ENCODE data around the gene MTHFSD. TPM values are rescaled to one million over a fixed set of nuclear protein-coding genes. Genes with fewer than 3 reads are reported as not detected.
"Not testable (repeated sequence)": the region's sequence is repeated elsewhere in the genome, so short reads cannot be mapped to it uniquely, and the experiment has no call there.

MTHFSD gene, protein sequence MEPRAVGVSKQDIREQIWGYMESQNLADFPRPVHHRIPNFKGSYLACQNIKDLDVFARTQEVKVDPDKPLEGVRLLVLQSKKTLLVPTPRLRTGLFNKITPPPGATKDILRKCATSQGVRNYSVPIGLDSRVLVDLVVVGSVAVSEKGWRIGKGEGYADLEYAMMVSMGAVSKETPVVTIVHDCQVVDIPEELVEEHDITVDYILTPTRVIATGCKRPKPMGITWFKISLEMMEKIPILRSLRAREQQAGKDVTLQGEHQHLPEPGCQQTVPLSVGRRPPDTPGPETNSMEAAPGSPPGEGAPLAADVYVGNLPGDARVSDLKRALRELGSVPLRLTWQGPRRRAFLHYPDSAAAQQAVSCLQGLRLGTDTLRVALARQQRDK
- total RNA-seq = 10 to 100 TPM; 22.6 to 25.0 TPM

DNA sequence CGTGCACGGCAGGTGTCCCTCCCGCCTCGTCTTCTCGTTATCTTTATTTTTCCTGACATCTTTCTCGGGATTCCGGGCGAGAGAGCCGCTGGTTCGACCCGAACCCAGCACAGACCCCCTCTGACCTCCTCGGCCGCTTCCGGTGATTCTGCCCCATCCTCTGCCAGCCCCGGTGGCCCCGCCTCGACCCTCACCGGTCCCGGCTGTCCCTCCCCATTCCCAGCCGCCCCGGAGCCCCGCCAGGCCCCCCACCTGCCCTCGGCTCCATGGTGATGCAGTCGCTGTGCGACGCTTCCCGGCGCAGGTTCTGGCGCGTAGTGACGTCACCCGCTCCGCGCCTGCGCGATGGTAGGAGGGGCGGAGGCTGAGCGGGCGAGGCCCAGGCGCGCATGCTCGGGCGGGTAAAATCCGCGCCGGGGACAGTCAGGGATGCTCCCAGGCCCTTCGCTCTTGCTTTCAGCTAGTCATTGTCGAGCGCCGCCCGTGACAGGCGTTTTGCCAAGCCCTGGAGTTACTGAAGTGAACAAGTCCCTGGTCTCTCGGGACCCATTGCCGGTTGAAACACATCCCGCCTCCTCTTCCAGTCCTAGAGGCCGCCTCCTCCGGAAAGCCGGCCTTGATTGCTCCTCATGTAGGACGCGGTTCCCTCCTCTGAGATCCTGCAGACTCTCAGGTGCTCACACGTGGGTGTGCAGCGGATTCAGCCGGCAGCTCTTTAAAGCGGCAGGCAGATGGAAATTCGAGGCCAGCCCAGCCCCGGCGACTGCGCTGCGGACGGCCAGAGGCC, at the start of gene MTHFSD:
Gene MTHFSD, minus strand, starts transcription at position 319 of the 787 bp plus-strand sequence. Its CDS starts 51 bp downstream, at position 268.
- CTCF ChIA-PET = no interaction called here

DNA sequence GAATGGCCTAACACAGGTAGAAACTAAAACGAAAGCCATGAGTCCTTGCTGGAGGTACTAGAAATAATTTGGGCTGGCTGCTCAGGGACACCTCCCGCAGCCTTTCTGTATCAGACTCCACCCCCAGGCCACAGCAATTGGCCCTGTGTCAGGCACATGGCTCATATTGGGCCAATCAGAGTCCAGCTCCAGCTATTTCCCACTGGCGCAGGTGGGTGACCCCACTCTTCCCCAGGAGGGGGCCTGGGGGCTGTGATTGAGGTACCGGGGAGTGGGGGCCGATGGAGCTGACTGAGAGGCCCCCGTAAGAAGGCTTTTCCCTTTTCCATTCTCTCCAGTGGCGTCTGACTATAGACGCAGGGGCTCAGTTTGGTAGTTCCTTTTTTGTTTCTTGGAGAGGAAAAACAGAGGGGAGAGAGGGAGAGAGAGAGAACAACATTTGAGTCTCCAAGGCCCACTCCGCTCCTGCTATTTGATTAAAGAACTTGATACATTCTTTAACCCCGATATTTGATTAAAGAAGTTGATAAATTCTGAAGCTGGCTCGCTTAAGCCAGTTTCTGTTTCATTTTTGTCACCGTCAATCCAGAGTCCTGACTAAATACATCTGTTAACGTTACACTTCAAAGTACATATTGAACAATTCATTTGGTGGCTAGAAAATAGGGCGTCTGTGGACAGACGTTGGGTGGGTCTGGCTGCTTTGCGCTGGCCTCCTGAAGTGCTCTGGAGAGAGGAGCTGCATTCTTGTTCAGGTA, 49.6 kb upstream of the MTHFSD start:
- POLR2A ChIA-PET = no interaction called here
- CTCF ChIA-PET = no interaction called here

More for the DNA sequence above, at the start of gene MTHFSD:
- POLR2A ChIA-PET = interaction anchor here (0.6 to 0.8 kb wide), 2 partner anchors 9 to 822 kb away, joined by 3 read pairs; no protein-coding TSS in a partner anchor

DNA sequence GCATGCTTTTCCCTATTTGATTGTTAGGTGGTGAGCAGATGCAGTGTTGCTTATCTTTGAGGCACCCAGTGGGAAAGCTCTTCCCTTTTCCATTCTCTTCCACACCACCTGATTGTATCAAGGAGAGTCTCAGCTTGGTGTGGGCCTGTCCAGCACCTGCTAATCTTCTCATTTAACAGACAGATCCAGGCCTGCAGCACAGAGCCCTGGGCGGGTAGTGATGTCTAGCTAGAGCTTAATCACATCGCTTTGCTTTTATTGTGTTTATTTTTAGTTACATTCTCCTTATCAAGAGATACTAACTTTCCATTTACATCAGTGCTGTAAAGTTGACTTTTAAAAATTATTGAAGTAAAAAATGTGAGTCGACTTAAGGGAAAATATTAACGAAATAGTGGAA, 47.5 kb upstream of the MTHFSD start:
- CTCF ChIA-PET = no interaction called here

DNA sequence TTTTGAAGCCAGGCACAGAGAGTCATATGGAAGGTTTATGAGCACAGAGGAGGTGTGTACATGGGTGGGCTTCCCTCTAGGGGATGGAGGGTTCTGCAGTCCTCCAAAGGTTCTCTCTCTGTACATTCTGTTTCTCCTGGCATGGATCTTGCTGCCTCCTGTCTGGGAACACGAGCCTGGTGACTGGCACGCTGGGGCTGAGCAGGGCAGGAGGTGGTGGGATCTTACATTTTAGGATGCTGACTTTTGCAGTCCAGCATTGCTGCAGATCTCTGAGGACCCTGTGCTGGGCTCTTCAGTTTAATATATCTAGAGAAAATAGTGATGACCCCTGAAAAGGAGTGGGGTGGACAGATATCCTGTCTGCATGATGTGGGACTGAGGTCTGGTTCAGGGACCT, 46.3 kb upstream of the MTHFSD start:
- POLR2A ChIA-PET = no interaction called here
- CTCF ChIA-PET = no interaction called here

More for the DNA sequence above, 47.5 kb upstream of the MTHFSD start:
- POLR2A ChIA-PET = no interaction called here

DNA sequence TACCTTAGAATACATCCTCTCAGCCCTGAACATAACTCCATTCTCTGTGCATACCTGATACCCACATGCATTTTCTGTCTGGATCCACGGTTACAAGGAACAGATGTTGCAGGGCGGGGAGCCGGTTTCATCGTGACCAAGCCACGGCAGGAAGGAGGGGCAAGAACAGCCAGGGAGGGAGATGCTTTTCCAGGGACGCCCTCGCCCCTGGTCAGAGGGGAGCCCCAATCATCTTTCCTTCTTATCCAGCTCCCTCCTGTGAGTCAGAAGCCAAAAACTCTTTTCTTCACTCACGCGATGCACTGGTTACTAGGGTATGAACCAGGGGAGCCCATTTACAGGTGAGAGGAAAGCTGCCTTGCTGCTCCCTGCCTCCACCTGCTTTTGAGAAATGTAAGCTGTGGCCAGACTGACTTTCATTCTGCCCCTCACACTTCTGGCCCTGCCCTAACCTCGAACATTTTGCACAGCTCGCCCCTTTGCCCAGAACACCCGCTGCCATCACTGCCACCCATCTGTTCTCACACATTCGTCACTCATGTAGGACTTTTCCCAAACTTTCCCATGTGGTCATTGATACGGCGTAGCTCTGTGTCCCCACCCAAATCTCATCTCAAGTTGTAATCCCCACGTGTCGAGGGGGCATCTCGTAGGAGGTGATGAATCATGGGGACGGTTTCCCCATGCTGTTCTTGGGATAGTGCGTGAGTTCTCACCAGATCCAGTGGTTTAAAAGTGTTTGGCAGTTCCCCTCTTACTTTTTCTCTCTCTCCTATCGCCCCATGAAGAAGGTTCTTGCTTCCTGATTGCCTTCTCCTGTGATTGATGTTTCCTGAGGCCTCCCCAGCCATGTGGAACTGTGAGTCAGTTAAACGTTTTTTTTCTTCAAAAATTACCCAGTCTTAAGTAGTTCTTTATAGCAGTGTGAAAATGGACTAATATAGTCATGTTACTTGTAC, 43.9 kb upstream of the MTHFSD start:
- ChIA-PET CTCF (no interaction called here), POLR2A (no interaction called here)

DNA sequence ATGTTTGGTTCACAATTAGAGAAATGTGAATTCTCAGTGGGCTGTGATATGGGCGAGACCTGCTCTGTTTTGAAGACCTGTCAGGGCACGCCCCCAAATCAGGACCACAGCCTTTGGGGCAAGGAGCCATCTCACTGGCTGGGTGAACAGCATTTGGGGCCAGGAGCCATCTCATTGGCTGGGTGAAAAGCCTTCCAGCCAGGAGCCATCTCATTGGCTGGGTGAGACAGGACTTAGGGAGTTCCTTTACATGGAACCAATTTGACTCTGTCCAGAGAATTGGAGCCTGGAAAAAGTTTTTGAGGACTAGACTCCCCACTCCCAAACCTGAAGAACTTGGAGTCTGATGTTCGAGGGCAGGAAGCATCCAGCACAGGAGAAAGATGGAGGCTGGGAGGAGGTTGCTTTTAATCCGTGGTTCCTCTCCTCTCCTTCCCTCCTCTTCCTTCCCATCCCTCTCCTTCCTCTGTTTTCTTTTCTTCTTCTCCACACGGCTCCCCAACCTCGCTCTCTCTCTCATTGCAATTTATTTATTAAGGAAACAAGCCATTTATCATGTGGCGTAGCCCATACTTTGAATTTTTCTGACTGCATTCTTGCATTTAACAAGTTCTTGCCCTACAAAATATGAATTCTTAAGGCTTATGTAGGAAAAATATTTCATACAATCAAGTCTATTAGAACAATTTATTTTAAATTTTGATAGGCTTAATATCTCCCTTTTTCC, 43.0 kb upstream of the MTHFSD start:
- ChIA-PET POLR2A (no interaction called here), CTCF (no interaction called here)

DNA sequence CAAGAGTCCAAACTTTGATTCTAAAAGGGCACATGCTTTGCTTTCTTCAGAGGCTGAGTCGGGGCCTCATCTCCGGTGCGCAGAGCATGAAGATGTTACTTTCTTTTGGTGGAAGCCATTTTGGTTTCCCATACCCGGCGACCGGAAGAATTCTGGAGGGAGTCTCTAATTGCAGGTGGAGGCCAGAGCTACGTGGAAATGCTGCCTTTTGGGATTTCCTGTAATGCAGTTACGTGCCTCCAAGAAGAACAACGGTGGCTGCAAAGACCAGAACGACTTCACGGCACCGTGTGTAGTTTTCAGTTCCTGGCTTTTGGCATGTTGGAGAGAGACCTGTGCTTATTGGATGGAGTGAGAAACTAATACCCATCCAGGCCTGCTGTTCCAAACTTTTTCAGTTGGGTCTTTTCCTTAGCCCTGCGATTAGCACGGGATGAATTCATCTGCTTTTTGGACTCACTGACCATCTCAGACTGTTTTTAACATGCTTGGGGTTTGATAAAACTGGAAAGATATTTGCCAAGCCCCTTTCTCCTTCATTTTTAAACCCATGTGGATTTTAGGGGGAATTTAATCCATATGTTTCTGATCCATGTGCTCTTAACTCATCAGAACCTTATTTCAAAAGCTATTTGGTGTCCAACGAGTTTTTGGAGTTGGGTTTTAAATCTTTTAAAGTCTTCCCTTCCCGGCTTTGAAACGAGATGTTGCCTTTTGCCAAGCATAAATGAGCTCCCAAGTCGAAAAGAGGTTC, 42.3 kb upstream of the MTHFSD start:
- CTCF ChIA-PET = no interaction called here
- POLR2A ChIA-PET = no interaction called here

DNA sequence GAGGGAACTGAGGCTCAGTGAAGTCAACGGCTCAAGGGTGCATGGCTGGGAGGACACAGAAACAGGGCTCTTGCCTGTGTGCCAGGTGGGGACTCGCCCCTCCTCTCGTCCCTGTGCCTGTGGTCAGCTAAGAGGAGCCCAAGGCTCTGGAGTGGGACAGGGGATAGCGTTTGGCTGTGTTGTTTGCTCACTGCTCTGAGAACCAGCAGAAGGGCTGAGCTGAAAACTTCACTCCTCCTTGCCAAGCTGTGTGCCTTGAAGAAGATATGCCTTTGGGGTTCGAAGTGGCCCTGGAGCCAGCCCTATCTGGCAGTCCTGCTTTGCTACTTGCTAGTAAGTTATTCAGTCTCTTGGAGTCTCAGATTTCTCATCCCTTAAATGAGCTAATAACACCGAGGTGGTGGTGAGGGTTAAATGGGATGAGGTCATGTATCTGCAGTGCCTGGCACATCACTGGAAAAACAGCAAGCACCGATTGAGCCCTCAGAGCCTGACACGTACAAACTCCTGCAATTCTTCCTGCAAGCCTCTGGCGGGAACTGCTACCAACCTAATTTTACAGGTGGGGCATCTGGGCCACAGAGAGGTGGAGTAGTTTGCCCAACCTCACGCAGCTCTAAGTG, 41.1 kb upstream of the MTHFSD start:
- POLR2A ChIA-PET = no interaction called here
- CTCF ChIA-PET = no interaction called here

DNA sequence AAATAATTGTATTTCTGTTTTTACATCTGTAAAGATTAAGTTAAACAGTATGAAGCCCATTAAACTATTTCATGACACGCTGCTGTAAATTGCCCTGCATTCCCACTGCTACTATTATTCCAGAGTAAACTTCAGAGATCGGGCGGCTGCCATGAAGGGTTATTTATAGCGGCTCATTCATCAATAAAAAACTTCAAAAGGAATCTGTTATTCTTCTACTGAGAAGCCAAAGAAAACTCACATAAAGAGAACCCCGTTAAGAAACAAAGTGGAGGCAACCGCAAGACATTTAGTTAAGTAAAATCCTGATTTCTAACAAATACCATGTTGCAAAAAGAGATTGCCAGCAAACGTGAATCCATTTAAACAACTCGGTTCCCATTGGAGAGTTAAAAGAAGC, 39.7 kb upstream of the MTHFSD start:
- ChIA-PET POLR2A (no interaction called here), CTCF (interaction anchor here (0.7 kb wide), 1 partner anchor 664 kb away, joined by 3 read pairs; no protein-coding TSS in a partner anchor)

DNA sequence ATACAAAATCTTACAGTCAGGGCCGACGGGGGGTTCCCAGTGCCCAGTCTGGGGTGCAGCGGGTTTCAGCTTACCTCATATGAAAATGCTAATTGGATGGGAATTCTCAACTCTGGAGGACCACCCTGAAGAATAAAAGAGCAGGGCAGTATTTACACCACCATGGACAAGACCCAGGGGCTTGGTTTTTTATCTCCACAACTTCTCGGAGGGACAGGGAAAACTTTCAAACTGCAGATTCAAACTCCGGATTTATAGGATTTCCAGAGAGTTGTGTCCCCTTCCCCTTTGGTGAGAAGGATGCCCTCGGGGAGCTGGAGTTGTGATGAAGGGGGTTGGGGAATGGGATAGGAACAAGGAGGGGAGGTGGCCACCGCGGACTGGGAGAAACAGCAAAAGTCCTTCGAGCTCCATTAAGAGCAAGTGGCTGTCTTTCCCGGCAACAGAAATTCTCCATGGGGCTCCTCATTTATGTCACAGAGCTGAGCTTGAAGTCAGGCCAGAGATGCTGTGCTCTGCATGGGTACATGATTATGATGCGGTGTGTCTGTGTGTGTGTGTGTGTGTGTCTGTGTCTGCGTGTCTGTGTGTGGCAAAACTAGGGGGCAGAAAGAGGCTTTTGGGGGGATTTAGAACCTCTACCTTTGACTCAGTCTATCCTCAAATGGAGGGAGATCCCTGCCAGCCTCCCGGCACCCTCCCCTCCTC, 39.0 kb upstream of the MTHFSD start:
- ChIA-PET CTCF (interaction anchor here (0.7 kb wide), 1 partner anchor 665 kb away, joined by 3 read pairs; no protein-coding TSS in a partner anchor), POLR2A (no interaction called here)

DNA sequence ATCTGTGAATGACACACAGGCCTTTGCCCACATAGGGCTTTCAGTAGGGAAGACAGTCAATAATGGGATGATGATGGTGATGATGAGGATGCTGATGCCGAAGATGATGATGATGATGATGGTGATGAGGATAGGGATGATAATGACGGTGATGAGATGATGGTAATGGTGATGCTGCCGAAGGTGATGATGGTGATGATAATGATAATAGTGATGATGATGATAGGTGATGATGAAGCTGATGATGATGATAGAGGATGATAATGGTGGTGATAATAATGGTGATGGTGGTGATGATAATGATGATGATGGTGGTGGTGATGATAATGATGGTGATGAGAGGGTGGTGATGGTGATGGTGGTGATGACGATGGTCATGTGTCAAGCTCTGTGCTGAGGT, 36.2 kb upstream of the MTHFSD start:
- ChIA-PET CTCF (no interaction called here), POLR2A (no interaction called here)

DNA sequence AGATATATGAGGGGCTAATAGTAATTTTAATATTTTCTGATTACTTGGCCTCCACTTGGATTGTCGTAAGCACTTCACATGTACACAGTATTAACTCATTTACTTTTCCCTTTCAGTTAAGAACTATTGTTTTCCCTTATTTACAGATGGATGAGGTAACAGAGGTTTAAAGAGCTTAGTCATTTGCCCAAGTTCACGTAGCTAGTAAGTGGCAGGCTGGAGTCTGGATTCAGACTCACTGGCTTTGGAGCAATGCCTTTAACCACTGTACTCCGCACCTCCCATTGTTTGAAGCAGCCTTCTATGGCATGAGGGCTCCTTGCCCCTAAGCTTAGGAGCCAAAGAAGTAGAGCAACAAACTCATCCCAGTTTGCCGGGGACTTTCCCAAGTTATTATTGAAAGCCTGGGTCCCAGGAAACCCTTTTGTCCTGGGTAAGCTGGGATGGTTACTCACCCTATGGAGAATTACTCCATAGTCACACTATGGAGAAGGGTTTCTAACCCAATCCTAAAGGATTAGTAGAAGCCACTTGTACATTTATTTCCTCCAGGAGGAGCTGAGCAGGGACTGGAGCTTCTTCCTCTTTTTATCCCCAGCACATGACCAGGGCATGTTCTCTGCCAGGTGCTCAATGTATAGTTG, 35.6 kb upstream of the MTHFSD start:
- ChIA-PET POLR2A (no interaction called here), CTCF (no interaction called here)

DNA sequence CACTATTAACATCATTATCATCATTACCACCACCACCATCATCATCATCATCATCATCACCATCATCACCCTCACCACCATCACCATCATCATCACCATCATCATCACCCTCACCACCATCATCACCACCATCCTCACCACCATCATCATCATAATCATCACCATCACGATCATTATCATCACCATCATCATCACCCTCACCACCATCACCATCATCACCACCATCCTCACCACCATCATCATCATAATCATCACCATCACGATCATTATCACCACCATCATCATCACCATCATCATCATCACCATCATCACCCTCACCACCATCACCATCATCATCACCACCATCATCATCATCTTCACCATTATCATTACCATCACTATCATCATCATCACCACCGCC, 32.9 kb upstream of the MTHFSD start:
- CTCF ChIA-PET, POLR2A ChIA-PET: not testable (repeated sequence)

DNA sequence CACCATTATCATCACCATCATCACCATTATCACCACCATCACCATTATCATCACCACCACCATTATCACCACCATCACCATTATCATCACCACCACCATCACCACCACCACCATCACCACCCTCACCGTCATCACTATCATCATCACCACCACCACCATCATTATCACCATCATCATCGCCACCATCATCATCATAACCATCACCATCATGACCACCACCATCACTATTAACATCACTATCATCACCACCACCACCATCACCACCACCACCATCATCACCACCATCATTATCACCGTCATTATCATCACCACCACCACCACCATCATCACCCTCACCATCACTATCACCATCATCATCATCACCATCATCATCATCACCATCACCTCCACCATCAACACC, 32.5 kb upstream of the MTHFSD start:
- POLR2A ChIA-PET = no interaction called here
- CTCF ChIA-PET = no interaction called here

DNA sequence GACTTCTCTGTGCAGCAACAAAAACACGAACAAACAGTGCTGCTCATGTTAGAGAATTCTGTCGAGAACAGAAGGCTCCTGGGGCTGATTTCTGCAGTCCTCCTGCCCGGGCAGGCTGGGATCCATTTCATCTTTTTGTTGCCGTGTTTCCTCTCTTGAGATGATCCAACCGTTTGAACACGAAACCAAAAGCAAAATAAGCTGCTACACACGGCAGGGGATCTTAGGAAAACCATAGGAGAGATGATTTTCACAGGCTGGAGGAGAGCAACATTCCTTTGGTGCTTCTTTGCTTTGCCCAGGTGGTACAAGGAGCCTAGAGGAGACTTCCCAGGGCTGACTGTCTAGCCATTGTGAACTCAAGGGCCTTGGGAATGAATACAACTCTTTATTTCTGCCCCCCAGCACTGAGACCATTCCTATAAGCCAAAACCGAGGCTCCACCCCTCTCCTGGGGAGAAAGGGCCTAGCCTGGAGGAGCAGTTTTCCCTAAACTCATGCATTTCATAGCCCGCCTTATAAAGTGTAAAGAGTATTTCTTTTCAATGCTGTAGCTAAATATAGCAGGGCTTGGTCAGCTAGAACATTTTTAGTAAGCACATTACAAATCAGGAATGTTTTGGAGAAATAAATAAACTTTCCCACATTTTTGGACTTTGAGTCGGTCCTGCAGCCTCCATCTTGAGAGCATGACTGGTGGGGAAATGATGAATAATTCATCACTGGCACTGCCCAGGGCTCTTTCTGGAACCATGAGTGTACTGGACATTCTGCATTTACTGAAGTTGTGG, 31.0 kb upstream of the MTHFSD start:
- ChIA-PET CTCF (no interaction called here), POLR2A (no interaction called here)

All from activated CD8-positive, alpha-beta memory T cell treated with anti-CD3 and anti-CD28 coated beads for 36 hours (primary cell).